Adrenal gland (tissue), 12 donors: Measurements from ENCODE around the gene SLC47A1. TPM values are rescaled to one million over a fixed set of nuclear protein-coding genes. Genes with fewer than 3 reads are reported as not detected.

Experiments used
- DNase-seq, 7 donors: peaks; one replicate each; pipeline ENCODE4 v3.0.0-alpha.2; 2019 to 2020
- H3K27ac ChIP-seq, 5 donors: fragments of 200-600 bp; sonication (generic) in 4 of 5; 1 replicate in 3 of 5; 2 replicates in 2 of 5; pipeline versions ENCODE4 v1.5.1 to v1.8.0; 2016 to 2020; ENCODE audit warnings: mild to moderate bottlenecking in 1 of 5
- H3K27me3 ChIP-seq: fragments of 200-600 bp; 2 replicates; pipeline ENCODE4 v1.8.0; 2021
- H3K36me3 ChIP-seq, 2 donors: fragments of 200-600 bp; replicated peaks in 1 of 2; 1 replicate in 1 of 2; 2 replicates in 1 of 2; pipeline versions ENCODE4 v1.5.1 to v1.8.0; 2018 to 2022
- H3K4me1 ChIP-seq, 2 donors: fragments of 200-600 bp; replicated peaks in 1 of 2; 1 replicate in 1 of 2; 2 replicates in 1 of 2; pipeline versions ENCODE4 v1.5.1 to v1.8.0; 2018 to 2021
- H3K4me3 ChIP-seq, 4 donors: fragments of 200-600 bp; sonication (generic) in 3 of 4; one replicate each; pipeline ENCODE4 v1.5.1; 2016 to 2018
- H3K9me3 ChIP-seq, 3 donors: fragments of 200-600 bp; sonication (generic) in 1 of 3; replicated peaks in 1 of 3; 1 replicate in 2 of 3; 2 replicates in 1 of 3; pipeline versions ENCODE4 v1.5.1 to v1.8.0; 2016 to 2021
- POLR2A ChIP-seq, 2 donors: fragments of 450-650 bp; IDR thresholded peaks; one replicate each; pipeline ENCODE4 v1.6.1; 2017; ENCODE audit warnings: antibody characterized with exemption in 2 of 2, mild to moderate bottlenecking in 2 of 2, moderate library complexity in 1 of 2
- WGBS, 4 donors: extraction: QIAGEN DNeasy Blood & Tissue Kit in 2 of 4; methylation state at CpG; one replicate each; pipeline versions ENCODE4 v1.1.5 to v1.1.7; 2013 to 2017; 5-methylcytosine and 5-hydroxymethylcytosine counted together
- intact Hi-C, 2 donors: fragments of 100-400 bp; cut with DNase I; formaldehyde crosslinking; loops; one replicate each; pipeline versions ENCODE4 v1.14.1 to v1.15.0; 2022 to 2023
- polyA plus RNA-seq, 3 donors: library from polyadenylated mRNA; stranded (reverse); fragments of 200-250 nt in 2 of 3; fragments of 350-450 nt in 1 of 3; fragmentation: Illumina TruSeq in 1 of 3; extraction: RNeasy Lipid Tissue Mini Kit (QIAGEN cat#74804) in 1 of 3; gene quantifications; one replicate each; pipeline ENCODE4 v1.2.3, GENCODE V29; 2013 to 2014
- total RNA-seq, 9 donors: library from RNA; depleted of rRNA in 4 of 9; stranded (reverse); fragments of >200 nt in 4 of 9; fragments of 120-200 nt in 1 of 9; fragmentation: NEBNext Ultra II Directional in 1 of 9; extraction: Animal tissue kit (Norgen Biotek cat#: 25700) in 1 of 9; gene quantifications; one replicate each; pipeline versions ENCODE4 v1.1.0 to v1.2.4, GENCODE V29; 2013 to 2023
- TF ChIP-seq, protein P1 (sequence below), 6 experiments: fragments of 450-650 bp in 4 of 6; fragments of 200-600 bp in 2 of 6; sonication (generic) in 1 of 6; IDR thresholded peaks; 1 replicate in 5 of 6; 2 replicates in 1 of 6; pipeline versions ENCODE4 v1.5.1 to v1.8.0; 2016 to 2021; ENCODE audit warnings: antibody characterized with exemption in 6 of 6, mild to moderate bottlenecking in 2 of 6, moderate library complexity in 1 of 6
- donor health status: healthy with polysubstance abuse.
- donor health status: Bipolar disorder and iron deficiency.
- donor health status: DM: yes; HTN: yes; CAD: no.
- donor health status: DM: no; HTN: no; CAD: no.
- donor health status: DM: no; HTN: no; CAD: no.
- donor health status: DM: yes; HTN: yes; CAD: no.

SLC47A1 gene
- total and polyA plus RNA-seq, 12 donors: 90.1 to 630 (median 166) TPM

DNA sequence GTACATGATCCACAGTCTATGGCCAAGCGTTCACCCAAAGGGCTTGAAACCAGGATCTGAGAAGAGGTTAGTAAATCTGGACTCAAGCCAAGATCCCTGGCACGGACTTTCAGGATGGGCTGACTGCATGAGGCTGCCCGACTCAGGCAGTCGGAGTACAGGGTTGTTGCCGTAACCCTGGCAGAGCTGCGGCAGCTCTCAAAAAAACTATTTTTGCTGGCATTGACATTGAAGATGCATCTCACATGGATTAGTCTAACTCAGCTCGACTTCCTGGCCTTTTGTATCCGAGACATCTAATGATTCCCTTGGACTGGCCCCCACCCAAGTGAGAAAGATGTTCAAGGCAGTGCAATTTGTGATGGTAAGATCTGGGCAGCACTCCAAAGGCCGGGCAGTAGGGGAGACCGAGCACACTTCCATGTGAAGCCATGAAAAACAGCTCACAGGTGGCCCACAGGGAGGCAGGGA lies 6.2 kb downstream of the SLC47A1 start:
- Histone ChIP-seq H3K9me3 (no peaks in the 10 kb centered on the region), H3K27ac (peak overlapping the region; percentile 46 to 93 (median 89)), H3K27me3 (no peaks in the 10 kb centered on the region), H3K4me3 (no peak overlapping the region), H3K4me1 (peaks cover 30 to 47% of the 10 kb centered on the region in 2 donors), H3K36me3 (no peaks in the 10 kb centered on the region)
- DNase-seq: peak; percentile 74 to 88 (median 88)
- WGBS, 4 donors: 40 to 50% (median 43%) methylated on average over 4 to 10 of the region's 10 CpGs
- TF ChIP-seq, protein P1, sequence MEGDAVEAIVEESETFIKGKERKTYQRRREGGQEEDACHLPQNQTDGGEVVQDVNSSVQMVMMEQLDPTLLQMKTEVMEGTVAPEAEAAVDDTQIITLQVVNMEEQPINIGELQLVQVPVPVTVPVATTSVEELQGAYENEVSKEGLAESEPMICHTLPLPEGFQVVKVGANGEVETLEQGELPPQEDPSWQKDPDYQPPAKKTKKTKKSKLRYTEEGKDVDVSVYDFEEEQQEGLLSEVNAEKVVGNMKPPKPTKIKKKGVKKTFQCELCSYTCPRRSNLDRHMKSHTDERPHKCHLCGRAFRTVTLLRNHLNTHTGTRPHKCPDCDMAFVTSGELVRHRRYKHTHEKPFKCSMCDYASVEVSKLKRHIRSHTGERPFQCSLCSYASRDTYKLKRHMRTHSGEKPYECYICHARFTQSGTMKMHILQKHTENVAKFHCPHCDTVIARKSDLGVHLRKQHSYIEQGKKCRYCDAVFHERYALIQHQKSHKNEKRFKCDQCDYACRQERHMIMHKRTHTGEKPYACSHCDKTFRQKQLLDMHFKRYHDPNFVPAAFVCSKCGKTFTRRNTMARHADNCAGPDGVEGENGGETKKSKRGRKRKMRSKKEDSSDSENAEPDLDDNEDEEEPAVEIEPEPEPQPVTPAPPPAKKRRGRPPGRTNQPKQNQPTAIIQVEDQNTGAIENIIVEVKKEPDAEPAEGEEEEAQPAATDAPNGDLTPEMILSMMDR (IDR thresholded peaks at IDR 0.05): no peak
- TF ChIP-seq POLR2A (IDR thresholded peaks at IDR 0.05): no peak
- intact Hi-C loops: no loop called here

DNA sequence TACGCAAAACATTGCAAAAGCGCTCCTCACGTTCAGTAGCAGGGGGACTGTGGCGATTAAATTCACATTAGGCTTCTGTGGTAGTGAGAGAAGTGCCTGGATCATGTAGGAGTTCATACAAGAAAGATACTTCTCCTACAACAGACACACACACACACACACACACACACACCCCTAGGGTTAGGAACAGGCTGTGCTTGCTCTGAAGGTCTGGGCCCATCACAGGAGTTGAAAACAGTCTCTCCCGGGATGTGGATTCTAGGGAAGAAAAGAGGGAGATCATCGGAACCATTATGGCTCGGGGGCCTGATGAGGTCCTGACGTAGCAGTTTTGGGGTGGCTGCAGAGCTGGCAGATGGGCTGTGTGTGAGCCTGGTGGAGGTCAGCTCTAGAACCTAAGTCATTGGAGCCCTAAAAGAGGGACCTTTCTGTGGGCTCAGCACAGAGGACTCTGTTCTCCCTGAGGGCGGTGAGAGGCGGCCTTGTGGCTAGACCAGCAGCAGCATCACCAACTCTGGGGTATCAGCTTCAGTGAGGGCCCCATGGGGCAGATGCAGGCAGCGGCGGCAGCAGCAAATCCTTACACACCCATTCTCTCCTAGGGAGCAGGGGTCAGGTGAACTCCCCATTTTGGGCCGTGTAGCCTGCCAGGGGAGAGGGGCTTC lies 7.2 kb downstream of the SLC47A1 start:
- Histone ChIP-seq H3K4me3 (no peak overlapping the region), H3K27me3 (no peaks in the 10 kb centered on the region), H3K36me3 (no peaks in the 10 kb centered on the region), H3K4me1 (peaks cover 25 to 38% of the 10 kb centered on the region in 2 donors), H3K27ac (peak overlapping the region; percentile 20 to 93 (median 89)), H3K9me3 (no peaks in the 10 kb centered on the region)
- TF ChIP-seq, protein P1 (IDR thresholded peaks at IDR 0.05): no peak
- no peak for TF ChIP-seq POLR2A (IDR thresholded peaks at IDR 0.05)
- intact Hi-C loops: no loop called here
- WGBS, 4 donors: 83 to 95% (median 90%) methylated on average over 10 to 13 of the region's 13 CpGs
- DNase-seq: no peak

DNA sequence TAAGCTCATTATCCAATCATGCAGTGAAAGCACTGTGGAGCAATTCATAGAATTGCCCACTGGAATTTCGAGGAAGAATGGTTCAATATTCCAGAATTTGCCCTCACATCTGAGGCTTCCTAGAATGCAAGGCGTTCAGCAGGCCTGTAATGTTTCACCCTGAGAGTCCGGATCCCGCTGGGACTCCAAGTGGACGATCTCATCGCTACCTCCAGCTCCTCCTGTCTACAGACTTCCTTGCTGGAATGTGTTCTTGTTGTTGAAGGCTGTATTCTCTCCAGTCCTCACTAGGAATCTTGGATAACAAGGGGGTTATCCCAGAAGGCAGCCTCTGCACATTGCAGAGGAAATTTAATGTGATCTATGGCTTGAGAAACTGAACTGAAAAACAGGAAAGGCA lies 7.8 kb downstream of the SLC47A1 start:
- Histone ChIP-seq H3K9me3 (no peaks in the 10 kb centered on the region), H3K27me3 (no peaks in the 10 kb centered on the region), H3K27ac (peak overlapping the region in 2 of 5 donors; percentile 17 to 93), H3K4me3 (no peak overlapping the region), H3K36me3 (no peaks in the 10 kb centered on the region), H3K4me1 (peaks cover 25 to 38% of the 10 kb centered on the region in 2 donors)
- 84 to 89% (median 85%) methylated on average over 6 of the region's 6 CpGs for WGBS, 4 donors
- intact Hi-C loops: no loop called here
- no peak for DNase-seq
- TF ChIP-seq POLR2A (IDR thresholded peaks at IDR 0.05): no peak
- TF ChIP-seq, protein P1 (IDR thresholded peaks at IDR 0.05): no peak

DNA sequence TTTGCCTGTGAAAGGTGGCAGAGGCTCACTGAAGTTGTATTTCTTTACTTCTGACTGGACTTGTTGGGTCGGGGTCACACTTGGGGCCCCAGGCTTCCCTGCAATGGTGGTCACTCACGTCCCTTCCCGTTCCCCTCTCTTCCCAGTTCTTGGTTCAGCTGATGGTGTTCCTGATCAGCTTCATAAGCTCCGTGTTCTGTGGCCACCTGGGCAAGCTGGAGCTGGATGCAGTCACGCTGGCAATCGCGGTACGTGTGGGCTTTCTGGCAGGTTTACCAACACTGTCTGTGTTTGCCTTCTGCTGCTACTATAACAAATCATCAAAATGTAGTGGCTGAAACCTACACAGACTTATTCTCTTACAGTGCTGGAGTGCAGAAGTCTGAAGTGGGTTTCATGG lies 8.6 kb downstream of the SLC47A1 start:
- Histone ChIP-seq H3K4me3 (no peak overlapping the region), H3K36me3 (no peaks in the 10 kb centered on the region), H3K9me3 (no peaks in the 10 kb centered on the region), H3K27ac (no peak overlapping the region), H3K27me3 (no peaks in the 10 kb centered on the region), H3K4me1 (peaks cover 25 to 41% of the 10 kb centered on the region in 2 donors)
- DNase-seq: no peak
- TF ChIP-seq, protein P1 (IDR thresholded peaks at IDR 0.05): no peak
- no peak for TF ChIP-seq POLR2A (IDR thresholded peaks at IDR 0.05)
- WGBS, 4 donors: 90 to 95% (median 93%) methylated on average over 8 of the region's 8 CpGs
- intact Hi-C loops: no loop called here
